HG03469 (cell line): ENCODE data around the gene LYZL1.
"Not testable (repeated sequence)": the region's sequence is repeated elsewhere in the genome, so short reads cannot be mapped to it uniquely, and the experiment has no call there.

Experiments used
- ATAC-seq: cut with Tn5 transposase; IDR thresholded peaks from one replicate; pipeline ENCODE4 v1.9.1; 2021; ENCODE audit warnings: mild to moderate bottlenecking, moderate library complexity, moderate number of reproducible peaks; ENCODE audit not compliant: unreplicated experiment

The LYZL1 gene

DNA sequence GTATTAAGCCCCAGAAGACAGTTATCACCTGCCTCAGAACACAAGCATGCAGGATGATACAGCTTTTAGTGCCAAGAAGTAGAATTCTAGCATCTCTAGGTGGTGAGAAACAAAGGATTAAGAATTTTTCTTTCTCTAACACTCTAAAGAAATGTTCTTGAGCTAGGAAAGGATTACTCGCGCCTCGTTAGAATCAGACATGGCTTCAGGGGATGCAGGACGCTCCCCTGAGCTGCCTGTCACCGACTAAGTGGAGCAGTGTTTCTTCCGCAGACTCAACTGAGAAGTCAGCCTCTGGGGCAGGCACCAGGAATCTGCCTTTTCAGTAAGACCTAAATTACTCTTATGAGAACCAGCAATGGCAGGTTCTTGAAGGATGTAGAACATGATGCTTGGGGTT, at the start of gene LYZL1:
LYZL1 (plus strand) TSS at position 165 of the 400 bp plus-strand sequence. CDS start 2,798 bp downstream, outside the sequence.
- not testable (repeated sequence) for ATAC-seq

DNA sequence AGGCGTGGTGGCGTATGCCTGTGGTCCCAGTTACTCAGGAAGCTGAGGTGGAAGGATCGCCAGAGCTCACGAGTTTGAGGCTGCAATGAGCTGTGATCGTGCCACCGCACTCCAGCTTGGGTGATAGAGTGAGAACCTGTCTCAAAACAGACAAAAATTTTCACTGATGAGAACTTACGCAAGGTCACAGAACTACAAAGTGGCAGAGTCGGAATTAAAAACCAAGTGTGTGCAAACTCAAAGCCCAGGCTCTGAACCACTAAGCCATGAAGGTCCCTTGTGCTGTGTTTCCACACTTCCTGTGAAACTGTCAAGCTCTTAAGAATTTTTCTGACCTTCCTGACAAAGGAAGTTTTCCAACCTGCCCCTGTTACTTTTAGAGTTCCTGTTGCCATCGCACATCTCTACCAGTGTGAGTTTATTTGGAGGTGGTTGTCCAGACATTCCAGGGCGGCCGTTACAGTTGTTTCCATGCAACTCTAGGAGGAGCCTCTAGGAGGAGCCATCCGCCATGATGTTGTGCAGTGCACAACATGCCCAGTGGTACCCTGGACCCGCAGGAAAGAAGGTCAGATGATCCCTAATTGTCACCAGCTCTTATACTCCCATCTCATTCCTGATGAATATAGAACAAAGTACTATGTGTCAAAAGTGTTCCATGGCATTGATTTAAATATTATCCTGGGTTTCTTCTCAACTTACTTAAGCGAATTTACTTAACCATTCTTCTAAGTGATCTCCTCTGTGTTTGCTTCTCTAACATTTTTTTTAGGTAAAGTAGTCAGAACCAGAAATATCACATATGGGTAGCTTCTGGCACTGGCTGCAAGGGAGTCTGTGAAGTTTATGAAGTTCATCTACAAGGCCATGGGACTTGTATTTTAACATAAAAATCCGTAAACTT, 49.0 kb upstream of the LYZL1 start:
- ATAC-seq = no peak

DNA sequence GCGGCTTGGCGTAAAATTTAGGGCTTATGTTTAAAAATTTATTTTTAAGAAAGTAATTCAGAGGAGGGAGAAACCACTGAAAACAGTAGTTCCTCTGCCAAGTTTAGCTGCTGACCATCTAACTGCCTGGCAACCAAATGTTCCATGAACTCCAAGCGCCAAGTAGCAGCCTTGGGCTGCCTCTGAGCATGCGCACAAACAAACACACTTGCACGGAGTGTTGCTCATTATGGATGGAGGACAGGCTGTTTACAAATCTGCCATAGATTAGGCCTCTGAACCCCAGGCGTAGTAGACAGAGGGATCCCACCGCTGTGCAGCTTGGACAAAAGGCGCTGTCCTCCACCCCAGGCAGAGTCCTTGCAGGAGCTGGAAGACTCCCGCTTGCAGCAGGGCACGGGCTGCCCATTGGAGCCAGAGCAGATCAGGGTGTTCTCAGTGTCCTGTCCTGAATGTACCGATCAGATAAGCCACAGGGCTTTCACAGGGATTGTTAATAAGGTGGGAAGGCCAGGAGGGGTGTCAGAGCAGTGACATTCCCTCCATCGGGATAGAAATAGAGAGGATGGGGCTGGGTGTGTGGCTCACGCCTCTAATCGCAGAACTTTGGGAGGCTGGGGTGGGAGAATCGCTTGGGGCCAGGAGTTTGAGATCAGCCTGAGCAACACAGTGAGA, 47.7 kb upstream of the LYZL1 start:
- no peak for ATAC-seq

DNA sequence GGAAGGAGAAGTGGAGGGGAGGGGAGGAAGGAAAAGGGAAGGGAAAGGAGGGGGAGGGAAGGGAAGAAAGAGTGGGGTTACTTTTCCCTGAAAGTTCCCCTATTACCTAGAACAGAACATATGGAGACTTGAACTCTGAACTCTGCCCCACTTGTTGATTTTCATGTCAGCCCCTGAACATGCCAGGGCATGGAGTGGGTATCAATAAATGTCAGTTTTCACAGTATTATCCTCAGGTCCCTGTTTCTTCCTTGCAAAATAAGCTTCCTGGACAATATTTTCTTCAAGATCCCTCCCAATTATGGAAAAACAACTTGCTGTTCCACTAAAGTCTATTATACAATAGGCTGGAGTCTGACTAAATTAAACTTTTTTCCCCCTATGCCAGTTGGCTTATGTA, 46.9 kb upstream of the LYZL1 start:
- no peak for ATAC-seq

DNA sequence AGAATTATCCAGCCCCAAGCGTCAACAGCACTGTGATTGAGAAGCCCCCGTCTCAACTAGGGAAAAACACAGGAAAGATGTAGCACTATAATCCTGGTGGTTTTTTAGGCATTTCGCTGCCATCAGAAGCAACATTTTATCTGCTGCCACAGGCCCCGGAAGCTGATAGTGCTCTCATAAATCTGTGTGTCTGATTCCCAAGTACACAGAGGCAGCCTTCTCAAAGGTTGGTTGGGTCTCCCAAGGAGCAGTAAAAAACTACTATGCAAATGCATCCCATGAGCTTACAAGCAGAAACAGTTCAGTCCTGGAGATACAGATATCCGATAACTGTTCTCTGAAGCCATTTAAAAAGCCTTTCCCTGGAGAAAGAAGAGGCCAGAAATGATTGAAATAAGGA, 45.8 kb upstream of the LYZL1 start:
- ATAC-seq = no peak

DNA sequence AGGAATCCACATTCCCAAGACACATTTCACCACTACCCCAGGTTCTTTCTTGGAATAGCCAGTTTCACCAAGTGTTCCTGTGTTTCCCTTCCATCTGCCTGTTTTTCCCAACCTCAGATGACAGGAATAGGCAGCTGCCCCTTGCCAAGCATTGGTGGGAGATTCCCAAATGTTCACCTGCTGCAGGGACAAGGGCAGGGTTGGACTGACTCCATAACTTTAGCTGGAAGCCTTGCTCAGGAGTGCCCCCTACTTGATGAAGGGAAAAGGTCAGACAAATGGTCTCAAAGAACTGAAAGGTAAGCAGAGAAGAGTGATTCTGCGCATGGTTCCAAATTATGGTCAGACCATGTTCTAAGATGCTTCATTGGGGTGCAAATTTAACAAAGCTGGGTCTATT, 45.1 kb upstream of the LYZL1 start:
- no peak for ATAC-seq

DNA sequence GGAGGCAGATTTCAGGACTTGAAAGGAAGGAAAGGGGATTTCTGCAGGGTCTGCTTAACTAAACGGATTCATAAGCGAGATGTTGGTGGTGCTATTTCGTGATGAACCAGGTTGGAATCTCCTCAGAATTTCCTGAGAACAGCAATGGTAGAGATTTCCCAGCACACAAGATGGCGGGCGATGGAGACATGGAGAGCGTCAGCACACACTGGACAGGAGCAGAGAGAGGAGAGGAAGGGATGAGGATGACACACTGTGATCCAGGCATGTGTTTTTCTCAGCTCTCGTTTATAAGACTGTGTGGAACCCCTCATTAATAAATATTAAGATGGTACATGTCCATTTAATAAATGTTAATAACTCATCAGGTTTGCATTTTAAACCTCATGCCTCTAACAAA, 43.9 kb upstream of the LYZL1 start:
- no peak for ATAC-seq

DNA sequence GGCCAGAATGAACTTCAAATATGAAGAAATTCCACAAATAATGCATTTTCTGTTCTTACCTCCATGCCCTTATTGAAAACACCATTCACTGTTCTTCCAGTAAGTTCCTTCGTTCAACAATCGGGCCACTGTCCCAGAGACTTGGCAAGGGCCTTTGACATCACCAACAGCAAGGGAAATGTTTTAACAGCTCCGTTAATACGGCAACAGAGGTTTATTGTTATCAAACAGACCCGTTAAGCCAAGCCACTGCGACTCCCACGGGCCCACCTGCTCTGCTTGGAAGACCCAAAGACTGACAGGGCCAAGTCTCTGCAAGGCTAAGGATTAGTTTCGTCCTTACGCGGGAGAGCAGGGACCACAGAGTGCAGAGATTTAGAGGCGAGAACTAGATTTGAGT, 43.4 kb upstream of the LYZL1 start:
- no peak for ATAC-seq

DNA sequence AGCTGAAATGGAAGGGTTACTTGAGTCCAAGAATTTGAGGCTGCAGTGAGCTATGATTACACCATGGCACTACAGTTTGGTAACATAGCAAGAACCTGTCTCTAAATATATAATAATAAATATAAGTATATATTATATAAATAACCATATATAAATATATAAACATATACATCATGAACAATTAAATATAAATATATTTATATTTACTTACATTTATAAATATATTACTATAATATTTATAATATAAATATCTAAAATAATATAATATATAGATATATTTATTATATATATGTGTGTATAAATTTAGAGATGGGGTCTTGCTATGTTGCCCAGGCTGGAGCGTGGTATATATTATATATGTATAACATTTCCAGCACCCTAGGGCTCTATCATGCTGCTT, 42.4 kb upstream of the LYZL1 start:
- ATAC-seq = no peak

DNA sequence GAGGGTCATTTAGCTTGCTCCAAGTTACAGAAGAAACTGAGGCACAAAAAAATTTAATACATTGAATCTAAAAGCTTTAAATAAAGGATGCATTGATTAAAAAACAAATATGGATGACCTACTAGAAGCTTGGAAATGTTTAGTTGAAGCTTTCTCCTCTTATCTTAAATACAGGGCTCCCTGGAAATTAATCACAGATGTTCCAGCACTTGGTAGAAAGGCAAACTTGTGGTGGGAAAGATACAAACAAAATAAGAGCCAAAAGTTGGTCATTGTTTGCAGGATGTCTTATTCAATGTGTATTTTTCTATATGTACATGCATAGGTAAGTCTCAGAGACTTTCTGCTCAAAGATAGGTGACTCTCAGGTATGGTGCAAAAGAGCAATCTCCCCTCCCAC, 40.7 kb upstream of the LYZL1 start:
- ATAC-seq = no peak

DNA sequence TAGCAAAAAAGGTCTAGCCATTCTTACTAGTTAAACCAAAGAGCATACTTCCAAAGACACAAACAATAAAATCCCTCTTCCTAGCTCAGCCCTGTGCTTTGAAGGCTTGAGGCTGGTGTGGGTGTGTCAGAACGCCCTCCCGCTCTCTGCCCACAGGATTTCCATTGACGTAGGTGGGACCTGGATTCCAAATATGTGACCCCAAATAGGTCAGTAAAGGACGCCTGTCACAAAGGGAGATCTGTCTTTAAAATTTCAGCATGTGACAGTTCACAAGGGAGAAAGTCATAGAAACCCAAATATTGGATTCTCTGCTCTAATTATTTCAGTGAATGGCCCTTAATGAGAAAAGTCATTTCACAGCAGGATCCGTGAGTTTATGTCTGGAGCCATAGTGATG, 39.9 kb upstream of the LYZL1 start:
- ATAC-seq = no peak

DNA sequence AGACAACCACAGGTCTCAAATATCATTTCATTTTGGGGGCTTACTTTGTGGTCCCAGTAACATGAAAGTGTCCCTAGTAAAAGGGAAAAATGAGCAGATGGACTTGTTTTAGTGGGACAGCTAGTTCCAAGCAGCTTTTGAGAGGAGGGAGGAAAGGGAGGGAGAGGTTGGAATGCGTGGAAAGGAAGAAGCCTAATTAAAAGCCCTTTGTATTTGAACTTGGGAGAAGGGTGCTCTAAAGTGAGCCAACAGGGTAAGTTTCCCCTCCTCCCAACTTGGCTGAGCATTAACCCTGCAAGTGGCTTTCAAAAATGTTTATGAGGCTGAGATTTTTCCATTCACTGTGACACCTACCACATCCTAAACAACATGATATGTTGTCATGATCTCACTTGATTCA, 38.8 kb upstream of the LYZL1 start:
- ATAC-seq = no peak

DNA sequence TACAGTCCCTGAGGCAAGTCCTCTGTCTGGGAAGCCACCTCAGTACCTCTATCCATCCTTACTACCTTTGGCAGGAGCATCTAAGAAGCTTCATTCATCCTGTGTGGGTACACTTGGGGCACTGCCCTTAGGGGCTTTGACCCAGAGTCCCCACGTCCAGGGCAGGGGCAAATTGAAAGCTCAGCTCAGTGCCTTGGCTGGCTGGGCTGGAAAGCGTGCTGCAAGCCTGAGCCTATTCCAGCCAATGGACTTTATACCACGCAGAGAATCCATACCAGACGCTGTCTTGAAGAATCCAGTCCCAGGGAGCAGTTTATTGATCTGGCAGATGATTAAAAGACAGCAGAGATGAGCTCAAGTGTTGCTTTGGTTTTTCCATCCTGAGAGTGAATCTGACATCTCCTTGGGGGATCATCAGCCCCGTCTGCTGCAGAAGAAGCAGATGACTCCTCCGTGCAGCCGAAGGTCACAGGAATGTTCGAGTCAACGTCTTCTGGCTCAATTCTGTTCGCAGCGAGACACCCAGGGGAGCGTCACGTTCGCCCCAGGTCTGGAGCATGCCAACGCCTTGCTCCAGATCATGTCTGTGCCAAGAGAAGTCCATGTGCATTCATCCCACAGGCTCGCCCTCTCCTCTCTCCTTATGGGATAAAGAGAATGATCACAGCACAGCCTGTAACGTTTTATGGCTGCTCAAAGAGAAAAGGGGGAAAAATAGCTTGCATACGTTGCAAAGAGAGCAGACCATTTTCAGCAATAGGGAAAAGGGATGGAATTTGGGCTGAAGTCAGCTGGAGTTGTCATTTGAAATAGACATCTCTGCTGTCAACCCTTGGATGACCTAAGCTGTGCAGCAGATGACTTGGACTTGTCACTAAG, 35.8 kb upstream of the LYZL1 start:
- ATAC-seq = no peak

DNA sequence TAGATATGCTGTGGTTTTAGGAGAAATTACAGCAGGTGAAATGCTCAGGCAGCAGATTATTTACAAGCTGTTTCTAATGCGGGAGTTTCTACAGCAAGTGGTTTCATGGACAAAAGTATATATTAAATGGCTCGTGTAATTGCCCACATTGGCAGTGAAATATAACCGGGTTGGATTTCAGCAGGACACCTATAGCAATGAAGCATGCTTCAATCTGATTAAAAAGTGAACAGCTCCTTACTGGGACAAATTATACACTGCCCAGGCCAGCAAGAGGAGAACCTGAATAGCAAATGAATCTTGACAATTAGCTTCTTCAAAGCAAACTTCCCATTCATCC, 35.2 kb upstream of the LYZL1 start:
- no peak for ATAC-seq

DNA sequence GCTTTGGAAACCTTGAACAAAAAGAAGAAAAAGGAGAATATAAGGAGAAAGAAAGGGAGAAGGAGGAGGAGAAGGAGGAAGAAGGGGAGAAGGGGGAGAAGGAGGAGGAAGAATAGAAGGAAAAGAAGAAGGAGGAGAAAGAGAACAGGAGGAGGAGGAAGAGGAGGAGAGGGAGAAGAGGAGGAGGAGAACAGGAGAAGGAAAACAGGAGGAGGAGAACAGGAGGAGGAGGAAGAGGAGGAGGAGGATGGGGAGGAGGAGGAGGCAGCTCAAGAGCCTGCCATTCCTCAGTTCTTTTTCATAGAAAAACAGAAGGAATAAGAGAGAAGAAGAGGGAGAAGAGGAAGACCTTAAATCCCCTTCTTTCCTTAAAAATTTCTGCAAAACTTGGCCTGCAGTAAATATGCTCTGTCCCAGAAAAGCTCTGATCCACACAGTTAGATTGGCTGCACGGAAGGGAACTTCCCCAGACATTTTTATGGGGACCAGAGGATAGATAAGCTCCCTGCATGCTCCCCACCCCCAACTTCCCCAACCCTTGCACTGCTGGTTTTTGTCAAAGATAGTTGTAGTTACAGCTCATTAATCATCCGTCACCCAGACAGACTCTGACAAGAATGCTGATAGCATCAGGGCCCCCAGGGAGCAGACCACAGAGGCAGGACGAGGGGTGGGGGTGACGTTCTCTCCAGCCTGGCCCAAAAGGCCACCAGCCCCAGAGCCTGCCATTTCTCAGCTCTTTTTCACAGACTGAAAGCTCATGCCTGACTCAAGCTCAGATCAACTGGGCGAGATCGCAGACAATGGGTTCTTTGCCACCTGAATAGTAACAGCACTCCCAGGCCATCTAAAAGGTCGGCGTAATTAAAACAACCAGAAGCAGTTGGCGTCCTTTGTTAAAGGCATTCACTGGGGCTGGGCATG, 34.5 kb upstream of the LYZL1 start:
- ATAC-seq = no peak

DNA sequence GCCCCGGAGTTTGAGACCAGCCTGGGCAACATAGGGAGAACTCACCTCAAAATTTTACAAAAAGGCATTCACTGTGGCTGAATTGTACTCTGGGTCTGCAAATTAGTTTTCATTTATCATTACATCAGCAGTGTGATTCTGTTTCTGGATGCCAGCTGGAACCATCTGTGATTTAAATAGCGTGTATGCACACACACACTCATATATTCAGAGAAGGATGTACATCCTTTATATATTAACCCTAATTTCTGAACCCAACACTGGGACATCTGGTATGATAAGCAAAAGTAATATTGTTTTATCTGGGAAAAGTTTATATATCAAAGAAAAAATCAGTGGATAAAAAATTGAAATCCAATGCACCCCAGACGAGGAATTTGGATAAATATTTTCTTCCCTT, 33.8 kb upstream of the LYZL1 start:
- no peak for ATAC-seq

DNA sequence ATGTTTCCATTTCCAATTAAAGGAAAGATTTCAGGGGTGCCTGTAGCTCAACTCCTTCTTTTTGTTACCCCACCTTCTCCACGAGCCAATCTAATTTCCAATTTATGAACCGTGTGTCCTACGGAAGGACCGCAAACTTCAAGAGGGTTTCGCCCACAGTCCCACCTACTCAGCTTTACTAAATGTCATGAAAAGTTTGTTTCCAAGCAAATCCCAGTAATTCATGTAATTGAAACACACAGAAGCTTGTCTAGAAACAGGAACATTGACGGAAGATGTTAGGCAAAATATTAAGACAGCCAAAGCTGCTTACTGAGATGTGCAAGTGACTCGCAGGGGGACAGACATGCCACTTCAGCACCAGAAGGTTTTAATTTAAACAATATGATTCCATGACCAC, 32.9 kb upstream of the LYZL1 start:
- ATAC-seq = no peak

DNA sequence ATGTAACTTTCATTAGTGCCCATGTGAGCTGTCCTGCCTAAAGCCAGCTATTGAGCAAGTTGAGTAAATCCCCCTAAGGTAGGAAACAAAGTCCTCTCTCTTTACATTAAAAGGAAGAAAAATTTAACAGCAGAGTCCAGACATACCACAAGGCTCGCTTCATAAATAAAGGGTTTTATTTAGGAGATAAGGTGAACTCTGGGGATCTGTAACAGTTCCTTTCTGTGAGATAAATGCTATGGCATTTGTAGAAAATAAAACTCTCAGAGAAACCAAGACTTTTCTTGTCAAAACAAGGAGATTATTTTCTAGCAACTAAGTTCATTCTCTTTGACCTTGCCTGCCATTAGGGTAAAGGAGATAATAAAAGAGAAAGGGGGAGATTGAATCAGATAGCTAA, 32.3 kb upstream of the LYZL1 start:
- ATAC-seq = no peak

DNA sequence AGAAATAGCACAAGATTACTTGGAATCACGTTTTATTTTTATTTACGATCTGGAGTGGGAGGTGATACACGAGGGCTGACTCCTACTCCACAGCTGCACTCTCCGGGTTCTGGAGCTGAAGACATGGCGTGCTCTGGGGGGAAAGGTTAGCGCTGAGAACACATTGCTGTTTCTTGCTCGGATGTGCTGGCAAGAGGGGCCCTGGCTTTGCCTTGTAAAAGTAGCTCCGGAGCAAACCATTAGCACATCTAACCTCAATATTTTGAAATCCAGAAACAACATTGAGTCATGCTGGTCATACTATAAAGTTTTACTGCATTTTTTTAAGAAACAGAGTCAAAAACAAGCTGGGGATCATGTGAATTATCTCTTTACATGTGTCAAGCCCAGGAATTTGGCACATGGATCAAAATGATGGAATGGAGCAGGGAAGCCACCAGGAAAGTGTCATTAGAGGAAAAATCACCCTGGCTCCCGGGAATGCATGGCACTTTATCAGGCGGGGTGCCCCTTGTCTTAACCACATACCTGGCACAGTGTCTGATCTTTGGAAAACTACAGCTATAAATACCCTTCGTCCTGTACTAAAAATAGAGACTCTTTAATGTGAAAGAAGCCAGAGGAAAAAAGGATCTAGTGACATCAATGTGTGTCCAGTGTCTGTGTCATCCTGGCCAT, 31.6 kb upstream of the LYZL1 start:
- no peak for ATAC-seq

DNA sequence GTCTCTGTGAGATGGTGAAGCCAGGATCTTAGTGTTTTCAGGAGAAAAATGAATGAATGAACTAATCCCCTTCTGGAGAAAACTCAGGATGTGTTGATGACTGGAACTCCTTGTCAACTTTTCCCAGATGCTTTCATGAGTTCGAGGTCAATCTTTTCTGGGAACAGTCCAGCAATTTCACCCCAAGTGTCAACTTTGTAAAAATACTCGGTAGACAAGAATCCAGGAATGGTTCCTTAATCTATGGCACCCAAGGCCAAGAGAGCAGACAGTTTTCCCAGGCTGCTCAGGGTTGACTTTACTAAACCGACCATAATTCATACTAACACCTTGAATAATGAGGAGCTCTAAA, 31.1 kb upstream of the LYZL1 start:
- no peak for ATAC-seq
